Gastroesophageal sphincter (tissue), 4 donors: ENCODE data around the gene KCTD17. TPM values are rescaled to one million over a fixed set of nuclear protein-coding genes. Genes with fewer than 3 reads are reported as not detected.

Experiments used
- ATAC-seq: fragments of 150-250 bp; one replicate; pipeline ENCODE4 v1.9.1; 2016; ENCODE audit warnings: mild to moderate bottlenecking, moderate library complexity
- H3K27ac ChIP-seq, 4 donors: fragments of 200-600 bp; sonication (generic) in 3 of 4; 1 replicate in 3 of 4; 2 replicates in 1 of 4; pipeline ENCODE4 v1.5.1; 2016 to 2019
- H3K27me3 ChIP-seq: fragments of 200-600 bp; sonication (generic); one replicate; pipeline ENCODE4 v1.5.1; 2019
- H3K36me3 ChIP-seq, 2 donors: fragments of 200-600 bp; sonication (generic); one replicate each; pipeline ENCODE4 v1.5.1; 2019; ENCODE audit warnings: control low read depth in 1 of 2
- H3K4me1 ChIP-seq, 3 donors: fragments of 200-600 bp; sonication (generic); 1 replicate in 2 of 3; 2 replicates in 1 of 3; pipeline ENCODE4 v1.5.1; 2016 to 2019; ENCODE audit warnings: control low read depth in 2 of 3
- H3K4me3 ChIP-seq, 2 donors: fragments of 200-600 bp; sonication (generic); one replicate each; pipeline ENCODE4 v1.5.1; 2019; ENCODE audit warnings: mild to moderate bottlenecking in 1 of 2, moderate library complexity in 1 of 2
- H3K9me3 ChIP-seq, 3 donors: fragments of 200-600 bp; sonication (generic); one replicate each; pipeline ENCODE4 v1.5.1; 2017 to 2019; ENCODE audit warnings: control low read depth in 2 of 3
- EP300 ChIP-seq: sonication (generic); formaldehyde crosslinking; IDR thresholded peaks from one replicate; pipeline ENCODE4 v1.6.1; 2017; ENCODE audit warnings: antibody characterized with exemption, mild to moderate bottlenecking
- POLR2A ChIP-seq, 2 donors: fragments of 450-650 bp; IDR thresholded peaks; one replicate each; pipeline ENCODE4 v1.6.1; 2017; ENCODE audit warnings: antibody characterized with exemption in 2 of 2, mild to moderate bottlenecking in 2 of 2, moderate library complexity in 1 of 2
- POLR2AphosphoS5 ChIP-seq: sonication (generic); formaldehyde crosslinking; IDR thresholded peaks from one replicate; pipeline ENCODE4 v1.6.1; 2017; ENCODE audit warnings: antibody characterized with exemption
- WGBS, 2 donors: methylation state at CpG; one replicate each; pipeline ENCODE4 v1.1.5; 2018; ENCODE audit warnings: low coverage in 1 of 2; 5-methylcytosine and 5-hydroxymethylcytosine counted together
- total RNA-seq, 4 donors: library from RNA; depleted of rRNA; stranded (reverse); fragments of >200 nt; gene quantifications; one replicate each; pipeline ENCODE4 v1.1.0, GENCODE V29; 2016
- TF ChIP-seq, protein P1 (sequence below), 4 experiments: fragments of 200-600 bp in 2 of 4; fragments of 450-650 bp in 2 of 4; sonication (generic) in 1 of 4; IDR thresholded peaks; one replicate each; pipeline ENCODE4 v1.5.1; 2017 to 2019; ENCODE audit warnings: antibody characterized with exemption in 4 of 4, mild to moderate bottlenecking in 2 of 4, moderate library complexity in 2 of 4

KCTD17 gene
- total RNA-seq, 4 donors from 2014 or later, result 23.3 to 33.2 (median 29.3) TPM

DNA sequence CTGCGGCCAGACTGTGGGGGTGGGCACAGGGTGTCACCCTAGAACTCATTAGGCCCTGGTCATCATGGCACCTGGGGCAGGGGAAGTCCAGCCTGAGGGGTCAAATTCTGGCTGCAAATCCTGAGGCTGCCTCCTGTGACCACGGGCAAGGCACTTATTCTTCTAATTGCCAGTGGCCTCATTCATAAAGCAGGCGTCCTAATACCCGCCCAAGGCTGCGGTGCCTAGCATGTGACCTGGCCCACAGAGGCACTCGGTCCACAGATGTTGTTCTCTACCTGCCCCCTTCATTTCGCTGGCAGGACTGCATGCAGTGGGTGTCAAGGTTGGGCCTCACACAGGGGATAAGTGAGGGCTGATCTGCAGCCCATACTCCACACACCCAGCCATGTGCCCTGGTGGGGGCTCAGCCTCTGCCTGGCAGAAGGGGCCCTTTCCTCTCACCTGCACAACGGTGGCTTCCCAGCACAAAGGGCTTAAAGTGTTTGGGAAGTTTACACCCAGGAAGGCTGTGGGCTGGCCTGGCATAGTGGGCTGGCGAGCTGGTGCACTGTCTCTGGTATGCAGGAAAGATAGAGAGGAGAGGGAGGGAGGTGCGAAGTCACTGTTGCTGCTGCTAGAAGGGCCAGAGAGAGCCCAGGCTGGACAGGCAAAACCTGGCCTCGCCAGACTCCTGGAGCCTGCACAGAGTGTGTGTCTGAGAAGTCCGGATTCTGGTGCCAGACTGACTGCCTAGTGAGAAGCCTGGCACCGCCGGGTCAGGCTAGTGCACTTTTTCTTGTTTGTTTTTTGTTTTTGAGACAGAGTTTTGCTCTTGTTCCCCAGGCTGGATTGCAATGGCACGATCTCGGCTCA is 28.8 kb upstream of the KCTD17 start:
- H3K36me3 ChIP-seq, result peaks cover 0 to 51% of the 10 kb centered on the region in 2 donors
- peaks cover 0 to 57% (median 22%) of the 10 kb centered on the region in 3 donors for H3K4me1 ChIP-seq
- H3K27me3 ChIP-seq, result no peaks in the 10 kb centered on the region
- WGBS, 2 donors, result 92 to 95% methylated on average over 2 to 4 of the region's 16 CpGs
- ATAC-seq, result no peak
- no peaks in the 10 kb centered on the region for H3K9me3 ChIP-seq
- no peak overlapping the region for H3K4me3 ChIP-seq
- TF ChIP-seq POLR2A (IDR thresholded peaks at IDR 0.05), result no peak
- TF ChIP-seq, protein P1, sequence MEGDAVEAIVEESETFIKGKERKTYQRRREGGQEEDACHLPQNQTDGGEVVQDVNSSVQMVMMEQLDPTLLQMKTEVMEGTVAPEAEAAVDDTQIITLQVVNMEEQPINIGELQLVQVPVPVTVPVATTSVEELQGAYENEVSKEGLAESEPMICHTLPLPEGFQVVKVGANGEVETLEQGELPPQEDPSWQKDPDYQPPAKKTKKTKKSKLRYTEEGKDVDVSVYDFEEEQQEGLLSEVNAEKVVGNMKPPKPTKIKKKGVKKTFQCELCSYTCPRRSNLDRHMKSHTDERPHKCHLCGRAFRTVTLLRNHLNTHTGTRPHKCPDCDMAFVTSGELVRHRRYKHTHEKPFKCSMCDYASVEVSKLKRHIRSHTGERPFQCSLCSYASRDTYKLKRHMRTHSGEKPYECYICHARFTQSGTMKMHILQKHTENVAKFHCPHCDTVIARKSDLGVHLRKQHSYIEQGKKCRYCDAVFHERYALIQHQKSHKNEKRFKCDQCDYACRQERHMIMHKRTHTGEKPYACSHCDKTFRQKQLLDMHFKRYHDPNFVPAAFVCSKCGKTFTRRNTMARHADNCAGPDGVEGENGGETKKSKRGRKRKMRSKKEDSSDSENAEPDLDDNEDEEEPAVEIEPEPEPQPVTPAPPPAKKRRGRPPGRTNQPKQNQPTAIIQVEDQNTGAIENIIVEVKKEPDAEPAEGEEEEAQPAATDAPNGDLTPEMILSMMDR (IDR thresholded peaks at IDR 0.05), result no peak
- TF ChIP-seq EP300, result no peak
- no peak for TF ChIP-seq POLR2AphosphoS5
- H3K27ac ChIP-seq, result no peak overlapping the region

DNA sequence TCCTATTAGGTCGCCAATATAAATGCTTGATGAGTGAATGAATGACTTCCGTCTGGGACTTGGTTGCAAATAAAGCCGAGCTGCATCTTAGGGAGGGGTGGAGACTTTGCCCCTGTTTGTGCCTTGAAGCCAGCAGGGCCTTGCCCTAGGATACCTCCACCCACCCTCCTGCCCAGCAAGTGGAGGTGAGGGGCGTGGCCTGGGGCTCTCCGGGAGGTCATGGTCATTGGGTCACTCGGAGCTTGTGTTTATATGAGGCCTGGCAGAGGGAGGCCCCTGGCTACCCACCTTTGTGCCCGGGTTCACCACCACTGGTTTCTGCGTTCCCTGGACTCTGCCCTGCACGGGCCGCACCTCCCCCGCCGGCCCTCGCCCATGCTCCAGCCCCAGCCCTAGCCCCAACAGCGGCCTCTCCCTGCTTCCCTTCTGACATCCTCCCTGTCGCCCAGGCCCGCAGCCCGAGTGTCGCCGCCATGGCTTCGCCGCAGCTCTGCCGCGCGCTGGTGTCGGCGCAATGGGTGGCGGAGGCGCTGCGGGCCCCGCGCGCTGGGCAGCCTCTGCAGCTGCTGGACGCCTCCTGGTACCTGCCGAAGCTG is 27.7 kb upstream of the KCTD17 start:
- H3K4me1 ChIP-seq, result peaks cover 0 to 46% (median 13%) of the 10 kb centered on the region in 3 donors
- H3K36me3 ChIP-seq, result peaks cover 0 to 57% of the 10 kb centered on the region in 2 donors
- no peaks in the 10 kb centered on the region for H3K9me3 ChIP-seq
- no peak for ATAC-seq
- WGBS, 2 donors, result 88% methylated on average over 11 of the region's 34 CpGs; no CpG with 5 or more reads in 1 of the 2 donors
- H3K27ac ChIP-seq, result no peak overlapping the region
- no peak for TF ChIP-seq POLR2AphosphoS5
- TF ChIP-seq, protein P1 (IDR thresholded peaks at IDR 0.05), result no peak
- TF ChIP-seq EP300, result no peak
- no peak for TF ChIP-seq POLR2A (IDR thresholded peaks at IDR 0.05)
- H3K27me3 ChIP-seq, result no peaks in the 10 kb centered on the region
- no peak overlapping the region for H3K4me3 ChIP-seq

DNA sequence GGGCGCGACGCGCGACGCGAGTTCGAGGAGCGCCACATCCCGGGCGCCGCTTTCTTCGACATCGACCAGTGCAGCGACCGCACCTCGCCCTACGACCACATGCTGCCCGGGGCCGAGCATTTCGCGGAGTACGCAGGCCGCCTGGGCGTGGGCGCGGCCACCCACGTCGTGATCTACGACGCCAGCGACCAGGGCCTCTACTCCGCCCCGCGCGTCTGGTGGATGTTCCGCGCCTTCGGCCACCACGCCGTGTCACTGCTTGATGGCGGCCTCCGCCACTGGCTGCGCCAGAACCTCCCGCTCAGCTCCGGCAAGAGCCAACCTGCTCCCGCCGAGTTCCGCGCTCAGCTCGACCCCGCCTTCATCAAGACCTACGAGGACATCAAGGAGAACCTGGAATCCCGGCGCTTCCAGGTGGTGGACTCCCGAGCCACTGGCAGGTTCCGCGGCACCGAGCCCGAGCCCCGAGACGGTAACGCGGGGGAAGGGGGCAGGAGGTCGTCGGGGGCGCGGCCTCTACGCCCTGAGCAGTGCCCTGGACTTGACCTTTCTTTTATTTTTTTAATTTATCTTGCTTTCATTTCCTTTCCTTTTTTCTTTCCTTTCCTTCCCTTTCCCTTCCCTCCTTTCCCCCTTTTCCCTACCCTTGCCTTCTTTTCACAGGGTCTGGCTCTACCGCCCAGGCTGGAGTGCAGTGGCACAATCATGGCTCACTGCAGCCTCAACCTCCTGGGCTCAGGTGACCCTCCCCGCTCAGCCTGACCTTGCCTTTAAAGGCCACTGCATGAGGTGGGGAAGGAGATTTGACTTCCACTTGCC is 27.0 kb upstream of the KCTD17 start:
- no peak overlapping the region for H3K4me3 ChIP-seq
- WGBS, 2 donors, result 89 to 97% methylated on average over 7 to 36 of the region's 71 CpGs
- no peaks in the 10 kb centered on the region for H3K9me3 ChIP-seq
- H3K27ac ChIP-seq, result no peak overlapping the region
- H3K4me1 ChIP-seq, result peaks cover 0 to 45% (median 13%) of the 10 kb centered on the region in 3 donors
- TF ChIP-seq EP300, result no peak
- TF ChIP-seq, protein P1 (IDR thresholded peaks at IDR 0.05), result no peak
- no peak for TF ChIP-seq POLR2AphosphoS5
- no peak for TF ChIP-seq POLR2A (IDR thresholded peaks at IDR 0.05)
- ATAC-seq, result no peak
- no peaks in the 10 kb centered on the region for H3K27me3 ChIP-seq
- peaks cover 0 to 64% of the 10 kb centered on the region in 2 donors for H3K36me3 ChIP-seq

DNA sequence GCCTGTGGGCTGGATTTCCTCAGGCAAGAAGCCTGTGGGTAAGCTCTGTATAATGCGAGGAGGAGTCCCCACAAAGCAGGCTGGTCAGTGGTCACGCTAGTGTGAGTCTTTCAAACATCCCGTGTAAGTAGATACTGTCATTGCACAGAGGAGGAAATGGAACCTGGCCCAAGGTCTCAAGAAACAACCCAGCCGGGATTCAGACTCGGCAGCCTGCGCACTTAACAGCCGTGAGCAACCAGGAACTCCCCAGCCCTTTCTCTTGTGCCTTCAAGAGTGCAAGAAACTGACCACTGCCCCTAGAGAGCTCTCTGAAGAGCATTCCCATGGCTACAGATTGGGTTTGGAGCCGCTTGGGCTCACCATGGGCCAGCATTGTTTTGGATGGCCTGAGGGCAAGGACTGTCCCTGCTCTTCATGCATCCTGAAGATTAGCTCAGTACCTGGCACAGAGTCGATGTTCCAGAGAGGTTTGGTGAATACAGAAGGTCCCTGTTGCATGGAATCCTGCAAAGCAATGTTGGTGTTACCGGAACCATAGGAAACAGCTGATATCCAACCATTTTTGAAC is 26.0 kb upstream of the KCTD17 start:
- WGBS, 2 donors, result 73% methylated on average over 5 of the region's 10 CpGs; no CpG with 5 or more reads in 1 of the 2 donors
- Histone ChIP-seq H3K4me1 (peaks cover 0 to 41% (median 10%) of the 10 kb centered on the region in 3 donors), H3K27me3 (no peaks in the 10 kb centered on the region), H3K4me3 (no peak overlapping the region), H3K9me3 (no peaks in the 10 kb centered on the region), H3K36me3 (peaks cover 0 to 74% of the 10 kb centered on the region in 2 donors), H3K27ac (no peak overlapping the region)
- TF ChIP-seq, protein P1 (IDR thresholded peaks at IDR 0.05), result no peak
- TF ChIP-seq POLR2AphosphoS5 (no peak), EP300 (no peak), POLR2A (IDR thresholded peaks at IDR 0.05) (no peak)
- ATAC-seq, result no peak
